Measurements from ENCODE around the gene PSTK.

DNA sequence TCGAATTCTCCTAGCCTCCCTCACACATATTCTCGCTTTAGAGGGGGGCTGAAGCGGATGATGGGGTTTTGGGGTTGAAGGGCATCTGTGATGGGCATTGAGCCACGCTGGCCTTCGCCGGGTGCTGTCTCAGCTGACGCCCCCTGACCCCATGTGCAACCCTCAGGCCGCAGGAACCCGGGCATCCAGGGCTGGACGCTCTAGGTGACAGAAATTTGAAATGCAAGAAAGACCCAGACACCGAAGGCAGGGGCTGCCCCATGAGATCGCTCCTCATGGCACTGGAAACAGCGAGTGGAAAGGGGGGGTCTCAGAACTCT, 25.5 kb upstream of the PSTK start:
- TF ChIP-seq, protein P1, sequence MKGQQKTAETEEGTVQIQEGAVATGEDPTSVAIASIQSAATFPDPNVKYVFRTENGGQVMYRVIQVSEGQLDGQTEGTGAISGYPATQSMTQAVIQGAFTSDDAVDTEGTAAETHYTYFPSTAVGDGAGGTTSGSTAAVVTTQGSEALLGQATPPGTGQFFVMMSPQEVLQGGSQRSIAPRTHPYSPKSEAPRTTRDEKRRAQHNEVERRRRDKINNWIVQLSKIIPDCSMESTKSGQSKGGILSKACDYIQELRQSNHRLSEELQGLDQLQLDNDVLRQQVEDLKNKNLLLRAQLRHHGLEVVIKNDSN (CRISPR knock-in tag; IDR thresholded peaks at IDR 0.05): no peak
- TF ChIP-seq ZNF232 (CRISPR knock-in tag; IDR thresholded peaks at IDR 0.05) (no peak), POLR2A (conservative IDR thresholded peaks at IDR 0.05) (no peak), CBX8 (IDR thresholded peaks at IDR 0.05; ENCODE audit: borderline replicate concordance, extremely low read depth, low read depth, low read length, poor library complexity, severe bottlenecking) (no peak), RBFOX2 (IDR thresholded peaks at IDR 0.05; ENCODE audit: low read depth, low read length) (no peak), ZEB2 (IDR thresholded peaks at IDR 0.05) (no peak), SAP30 (IDR thresholded peaks at IDR 0.05; ENCODE audit: borderline replicate concordance, insufficient read depth, low read depth, low read length, poor library complexity, severe bottlenecking) (no peak), ZNF12 (CRISPR knock-in tag; IDR thresholded peaks at IDR 0.05) (no peak), ZNF274 (IDR thresholded peaks at IDR 0.05; ENCODE audit: borderline replicate concordance, low read depth, low read length) (no peak)
- TF ChIP-seq, protein P2, sequence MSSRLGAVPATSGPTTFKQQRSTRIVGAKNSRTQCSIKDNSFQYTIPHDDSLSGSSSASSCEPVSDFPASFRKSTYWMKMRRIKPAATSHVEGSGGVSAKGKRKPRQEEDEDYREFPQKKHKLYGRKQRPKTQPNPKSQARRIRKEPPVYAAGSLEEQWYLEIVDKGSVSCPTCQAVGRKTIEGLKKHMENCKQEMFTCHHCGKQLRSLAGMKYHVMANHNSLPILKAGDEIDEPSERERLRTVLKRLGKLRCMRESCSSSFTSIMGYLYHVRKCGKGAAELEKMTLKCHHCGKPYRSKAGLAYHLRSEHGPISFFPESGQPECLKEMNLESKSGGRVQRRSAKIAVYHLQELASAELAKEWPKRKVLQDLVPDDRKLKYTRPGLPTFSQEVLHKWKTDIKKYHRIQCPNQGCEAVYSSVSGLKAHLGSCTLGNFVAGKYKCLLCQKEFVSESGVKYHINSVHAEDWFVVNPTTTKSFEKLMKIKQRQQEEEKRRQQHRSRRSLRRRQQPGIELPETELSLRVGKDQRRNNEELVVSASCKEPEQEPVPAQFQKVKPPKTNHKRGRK (tag; IDR thresholded peaks at IDR 0.05): no peak
- TF ChIP-seq, protein P3, sequence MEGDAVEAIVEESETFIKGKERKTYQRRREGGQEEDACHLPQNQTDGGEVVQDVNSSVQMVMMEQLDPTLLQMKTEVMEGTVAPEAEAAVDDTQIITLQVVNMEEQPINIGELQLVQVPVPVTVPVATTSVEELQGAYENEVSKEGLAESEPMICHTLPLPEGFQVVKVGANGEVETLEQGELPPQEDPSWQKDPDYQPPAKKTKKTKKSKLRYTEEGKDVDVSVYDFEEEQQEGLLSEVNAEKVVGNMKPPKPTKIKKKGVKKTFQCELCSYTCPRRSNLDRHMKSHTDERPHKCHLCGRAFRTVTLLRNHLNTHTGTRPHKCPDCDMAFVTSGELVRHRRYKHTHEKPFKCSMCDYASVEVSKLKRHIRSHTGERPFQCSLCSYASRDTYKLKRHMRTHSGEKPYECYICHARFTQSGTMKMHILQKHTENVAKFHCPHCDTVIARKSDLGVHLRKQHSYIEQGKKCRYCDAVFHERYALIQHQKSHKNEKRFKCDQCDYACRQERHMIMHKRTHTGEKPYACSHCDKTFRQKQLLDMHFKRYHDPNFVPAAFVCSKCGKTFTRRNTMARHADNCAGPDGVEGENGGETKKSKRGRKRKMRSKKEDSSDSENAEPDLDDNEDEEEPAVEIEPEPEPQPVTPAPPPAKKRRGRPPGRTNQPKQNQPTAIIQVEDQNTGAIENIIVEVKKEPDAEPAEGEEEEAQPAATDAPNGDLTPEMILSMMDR (IDR thresholded peaks at IDR 0.05 in 2 of 3, conservative IDR thresholded peaks at IDR 0.05 in 1 of 3; ENCODE audit: insufficient read depth in 2 of 3, low read depth in 1 of 3, low read length in 3 of 3): no peak
- TF ChIP-seq, protein P4, sequence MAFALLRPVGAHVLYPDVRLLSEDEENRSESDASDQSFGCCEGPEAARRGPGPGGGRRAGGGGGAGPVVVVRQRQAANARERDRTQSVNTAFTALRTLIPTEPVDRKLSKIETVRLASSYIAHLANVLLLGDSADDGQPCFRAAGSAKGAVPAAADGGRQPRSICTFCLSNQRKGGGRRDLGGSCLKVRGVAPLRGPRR (CRISPR knock-in tag; IDR thresholded peaks at IDR 0.05): no peak
- TF ChIP-seq, protein P5, sequence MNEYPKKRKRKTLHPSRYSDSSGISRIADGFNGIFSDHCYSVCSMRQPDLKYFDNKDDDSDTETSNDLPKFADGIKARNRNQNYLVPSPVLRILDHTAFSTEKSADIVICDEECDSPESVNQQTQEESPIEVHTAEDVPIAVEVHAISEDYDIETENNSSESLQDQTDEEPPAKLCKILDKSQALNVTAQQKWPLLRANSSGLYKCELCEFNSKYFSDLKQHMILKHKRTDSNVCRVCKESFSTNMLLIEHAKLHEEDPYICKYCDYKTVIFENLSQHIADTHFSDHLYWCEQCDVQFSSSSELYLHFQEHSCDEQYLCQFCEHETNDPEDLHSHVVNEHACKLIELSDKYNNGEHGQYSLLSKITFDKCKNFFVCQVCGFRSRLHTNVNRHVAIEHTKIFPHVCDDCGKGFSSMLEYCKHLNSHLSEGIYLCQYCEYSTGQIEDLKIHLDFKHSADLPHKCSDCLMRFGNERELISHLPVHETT (CRISPR knock-in tag; conservative IDR thresholded peaks at IDR 0.05 in 1 of 2, IDR thresholded peaks at IDR 0.05 in 1 of 2): no peak
- TF ChIP-seq, protein P6, sequence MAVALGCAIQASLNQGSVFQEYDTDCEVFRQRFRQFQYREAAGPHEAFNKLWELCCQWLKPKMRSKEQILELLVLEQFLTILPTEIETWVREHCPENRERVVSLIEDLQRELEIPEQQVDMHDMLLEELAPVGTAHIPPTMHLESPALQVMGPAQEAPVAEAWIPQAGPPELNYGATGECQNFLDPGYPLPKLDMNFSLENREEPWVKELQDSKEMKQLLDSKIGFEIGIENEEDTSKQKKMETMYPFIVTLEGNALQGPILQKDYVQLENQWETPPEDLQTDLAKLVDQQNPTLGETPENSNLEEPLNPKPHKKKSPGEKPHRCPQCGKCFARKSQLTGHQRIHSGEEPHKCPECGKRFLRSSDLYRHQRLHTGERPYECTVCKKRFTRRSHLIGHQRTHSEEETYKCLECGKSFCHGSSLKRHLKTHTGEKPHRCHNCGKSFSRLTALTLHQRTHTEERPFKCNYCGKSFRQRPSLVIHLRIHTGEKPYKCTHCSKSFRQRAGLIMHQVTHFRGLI (CRISPR knock-in tag; IDR thresholded peaks at IDR 0.05): no peak

Data from K562 (cell line).